LoVo (cell line): ENCODE data around the gene MOB3B.

Experiments used
- DNase-seq: peaks from one replicate; pipeline ENCODE4 v3.0.0-alpha.2; 2016; ENCODE audit warnings: low spot score

MOB3B gene

DNA sequence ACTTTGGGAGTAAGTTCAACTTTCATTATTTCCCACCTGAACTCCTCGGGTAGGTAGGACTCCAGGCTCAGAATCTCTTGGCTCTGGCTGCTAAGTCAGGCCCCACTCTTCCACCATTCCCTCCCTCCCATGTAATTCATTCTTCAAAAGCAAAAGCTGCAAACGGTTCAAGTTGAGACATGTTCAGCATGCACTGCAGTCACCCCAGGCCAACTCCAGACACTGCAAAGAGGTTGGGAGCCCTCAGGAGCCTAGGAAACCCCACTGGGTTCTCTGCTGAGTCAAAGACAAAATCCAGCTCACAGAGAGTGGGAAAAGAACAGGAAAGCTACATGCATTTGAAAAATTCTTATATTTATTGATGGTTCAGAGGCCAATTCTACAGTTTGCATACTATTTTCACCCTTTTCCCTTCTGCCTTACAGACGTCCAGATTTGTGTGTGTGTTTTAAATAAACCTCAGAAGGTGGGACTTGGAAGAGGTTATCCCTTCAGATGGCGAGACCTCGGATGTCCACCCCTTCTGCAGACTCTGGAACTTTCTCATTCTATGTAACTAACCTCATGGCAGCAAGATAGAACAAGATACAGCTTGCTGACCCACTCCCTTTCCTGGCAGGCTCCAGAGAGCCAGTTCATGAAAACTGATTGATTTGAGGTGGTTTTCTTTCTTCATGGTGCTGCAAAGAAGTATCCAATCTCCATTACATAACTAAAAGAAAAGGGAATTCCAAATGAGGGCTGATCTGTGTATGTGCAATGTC is 167.0 kb downstream of the MOB3B start:
- DNase-seq: no peak

DNA sequence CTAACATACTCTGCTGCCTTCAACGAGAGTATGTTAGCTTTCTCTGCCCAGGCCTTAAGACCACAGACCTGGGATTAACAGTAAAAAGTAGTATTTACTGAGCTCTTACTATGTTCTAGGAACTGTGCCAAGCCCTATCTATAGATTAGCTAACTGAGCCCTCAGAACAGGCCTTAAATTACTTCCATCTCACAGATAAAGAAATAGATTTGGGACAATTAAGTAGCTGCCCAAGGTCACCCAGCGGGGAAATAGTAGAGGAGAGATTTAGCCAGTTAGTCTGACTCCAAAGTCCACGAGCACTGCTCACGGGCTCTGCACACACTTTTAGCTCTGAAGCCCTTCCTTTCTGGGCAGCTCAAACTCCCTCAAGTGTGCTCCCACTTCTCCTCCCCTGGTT is 168.1 kb downstream of the MOB3B start:
- no peak for DNase-seq

DNA sequence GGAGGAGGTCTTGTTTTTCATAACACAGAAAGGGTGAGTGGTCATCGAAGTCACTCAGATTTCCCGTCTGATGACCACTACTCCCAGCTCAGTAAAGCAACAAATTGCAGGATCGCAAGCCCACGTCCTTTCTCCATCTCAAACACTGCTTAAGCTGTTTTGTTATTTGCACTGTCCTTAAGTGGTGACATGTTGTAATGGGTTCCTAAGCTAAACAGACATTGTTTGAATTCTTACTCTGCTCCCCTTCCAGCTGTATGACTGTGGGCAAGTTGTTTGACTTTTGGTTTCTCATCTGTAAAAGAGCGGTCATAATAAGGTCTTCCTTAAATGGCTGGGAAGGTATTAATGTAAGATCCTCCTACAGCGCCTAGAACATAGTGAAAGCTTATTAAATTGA is 169.9 kb downstream of the MOB3B start:
- DNase-seq: no peak

DNA sequence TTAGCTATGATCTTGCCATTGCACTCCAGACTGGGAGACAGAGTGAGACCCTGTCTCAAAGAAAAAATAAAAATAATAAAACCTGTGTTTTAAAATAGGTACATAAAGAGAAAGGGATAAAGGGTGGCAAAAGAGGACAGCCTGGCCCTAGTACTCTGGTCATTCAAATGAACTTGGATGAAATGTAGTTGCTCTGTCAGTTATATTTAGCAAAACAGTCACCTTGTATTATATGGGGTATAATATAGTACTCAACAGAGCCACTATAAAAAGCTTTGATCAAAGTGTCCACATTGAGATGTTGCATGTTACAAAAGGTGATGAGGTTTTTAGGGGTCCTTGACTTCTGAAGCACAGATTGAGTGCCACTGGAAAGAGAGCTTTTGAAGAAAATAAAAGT is 171.6 kb downstream of the MOB3B start:
- DNase-seq: no peak

DNA sequence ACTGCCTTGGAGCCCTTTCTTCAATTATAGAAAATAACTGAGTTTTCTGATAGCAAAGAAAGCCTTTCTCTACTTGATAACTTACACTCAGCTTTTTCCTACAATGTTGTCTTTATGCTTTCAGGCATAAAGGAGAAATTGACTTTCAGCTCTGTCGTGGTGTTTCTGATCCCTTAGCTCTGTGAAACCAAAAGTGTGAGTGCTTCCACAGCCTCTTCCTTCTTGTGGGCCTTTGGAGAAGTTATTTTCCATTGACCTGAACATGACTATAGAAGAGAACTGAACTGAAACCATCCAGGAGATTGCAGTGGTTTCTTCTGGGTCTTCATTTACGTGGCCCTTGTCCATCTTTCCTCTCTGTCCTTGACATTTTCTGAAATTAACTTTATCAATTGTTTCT is 173.2 kb downstream of the MOB3B start:
- no peak for DNase-seq

DNA sequence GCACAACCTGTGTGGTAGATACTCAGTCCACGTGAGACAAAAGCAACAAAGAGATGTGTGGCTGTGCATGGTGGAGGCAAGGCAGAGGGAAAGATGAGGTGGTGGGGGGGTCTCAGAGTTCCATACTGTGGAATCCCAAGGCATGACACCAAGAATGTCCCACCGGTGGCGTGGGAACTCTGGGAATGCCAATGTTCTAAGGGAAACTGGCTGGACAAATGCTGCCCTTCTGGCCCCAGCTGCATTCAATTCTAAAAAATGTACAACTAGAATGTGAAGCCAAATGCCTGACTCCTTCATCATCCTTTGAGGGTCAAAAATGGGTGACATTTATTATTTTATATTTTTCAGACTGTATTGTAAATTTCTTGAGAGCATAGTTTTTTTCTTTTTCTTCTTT is 174.4 kb downstream of the MOB3B start:
- DNase-seq: no peak

DNA sequence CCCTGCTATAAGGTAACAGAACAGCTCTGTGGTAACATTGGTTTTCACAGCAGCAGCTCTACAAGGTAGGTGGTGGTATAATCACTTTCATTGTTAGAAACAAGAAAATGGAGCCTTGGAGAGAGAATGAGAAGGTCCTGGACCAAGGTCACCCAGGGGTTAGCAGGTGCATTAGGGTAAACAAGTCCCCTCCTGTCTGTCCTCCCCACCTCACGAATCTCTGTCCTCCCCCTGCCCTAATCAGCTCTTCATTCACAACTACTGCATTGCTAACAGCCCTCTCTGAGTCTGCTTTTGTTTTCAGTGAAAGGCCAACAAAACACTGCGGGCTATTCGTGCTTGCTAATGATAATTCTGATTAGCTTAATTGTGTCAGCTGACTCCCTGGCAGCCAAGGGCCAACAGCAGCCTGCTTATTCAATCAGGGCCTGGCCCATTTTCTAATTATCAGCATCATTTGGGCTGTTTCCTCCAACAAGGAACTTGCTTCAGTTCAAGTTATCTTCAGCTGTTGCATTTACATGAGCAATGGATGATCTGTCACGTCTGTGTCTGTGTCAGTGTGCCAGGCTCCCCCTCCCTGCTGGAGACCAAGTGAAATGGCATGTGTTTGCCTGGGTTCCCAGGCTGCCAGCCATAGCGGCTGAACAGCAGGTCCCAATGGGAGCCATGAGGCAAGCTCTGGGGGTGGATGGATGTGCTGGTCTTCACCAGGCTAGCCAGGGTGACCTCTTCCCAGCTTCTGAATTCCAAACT is 176.0 kb downstream of the MOB3B start:
- DNase-seq: no peak

DNA sequence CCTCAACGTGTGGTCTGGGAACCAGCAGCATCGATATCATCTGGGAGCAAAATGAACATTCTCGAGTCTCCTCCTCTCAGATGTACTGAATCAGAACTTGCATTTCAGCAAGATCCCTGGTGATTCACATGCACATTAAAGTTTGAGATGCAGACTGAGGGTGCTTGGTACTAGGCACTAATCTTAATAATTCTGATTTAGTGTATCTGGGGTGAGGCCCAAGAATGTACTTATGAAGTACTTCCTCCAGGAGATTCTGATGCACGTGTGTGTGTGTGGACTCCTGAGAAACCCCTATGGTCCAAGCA is 176.5 kb downstream of the MOB3B start:
- no peak for DNase-seq

DNA sequence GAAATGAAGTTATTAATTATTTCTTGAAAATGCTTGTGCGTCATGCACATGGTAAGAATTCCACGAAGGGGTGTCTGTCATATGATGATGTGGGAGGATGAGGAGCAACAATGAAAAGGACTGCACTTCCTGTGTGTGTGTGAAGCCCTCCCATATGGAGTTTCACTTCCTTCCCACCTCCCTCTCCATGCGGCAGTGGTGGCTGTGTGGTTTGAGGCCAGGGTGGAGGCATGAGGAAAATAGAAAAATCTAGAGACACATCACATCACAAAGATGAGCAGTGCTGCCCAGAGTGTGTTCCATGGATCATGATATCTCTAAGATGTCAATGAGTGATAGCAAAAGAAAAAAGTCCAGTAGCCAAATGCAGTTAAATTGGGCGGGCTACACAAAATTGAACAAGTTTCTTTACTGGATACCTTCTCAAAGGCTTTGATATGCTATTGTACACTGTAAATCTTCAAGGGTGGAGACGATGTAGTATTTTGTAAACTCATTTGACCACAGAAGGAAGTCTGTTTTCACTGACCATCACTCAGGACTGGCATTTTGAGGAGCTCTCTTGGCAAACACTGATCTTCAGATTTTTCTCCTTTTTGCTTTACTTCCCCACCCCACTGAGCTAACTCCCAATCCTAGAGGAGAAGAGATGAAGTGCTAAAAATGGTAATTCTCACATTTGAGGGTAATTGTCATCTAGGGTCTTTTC is 177.0 kb downstream of the MOB3B start:
- no peak for DNase-seq

DNA sequence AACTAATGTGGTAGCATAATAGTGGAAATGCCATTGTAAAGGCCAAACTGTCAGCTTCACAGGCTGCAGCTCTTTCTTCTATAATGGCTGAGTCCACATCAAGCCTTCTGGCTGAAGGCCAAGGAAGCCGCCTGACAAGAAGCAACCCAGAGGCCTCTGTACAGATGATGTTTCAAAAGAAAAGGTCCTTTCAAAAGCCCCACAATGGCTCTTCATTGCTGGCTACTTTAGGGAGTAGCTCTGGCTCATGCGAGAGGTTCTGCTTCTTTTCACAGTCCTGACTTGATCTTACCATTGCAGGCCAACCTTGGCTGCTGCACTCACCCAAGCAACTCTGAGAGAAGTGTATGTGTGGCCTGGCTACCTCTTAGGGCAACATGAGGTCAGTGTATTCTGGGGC is 178.2 kb downstream of the MOB3B start:
- DNase-seq: no peak

DNA sequence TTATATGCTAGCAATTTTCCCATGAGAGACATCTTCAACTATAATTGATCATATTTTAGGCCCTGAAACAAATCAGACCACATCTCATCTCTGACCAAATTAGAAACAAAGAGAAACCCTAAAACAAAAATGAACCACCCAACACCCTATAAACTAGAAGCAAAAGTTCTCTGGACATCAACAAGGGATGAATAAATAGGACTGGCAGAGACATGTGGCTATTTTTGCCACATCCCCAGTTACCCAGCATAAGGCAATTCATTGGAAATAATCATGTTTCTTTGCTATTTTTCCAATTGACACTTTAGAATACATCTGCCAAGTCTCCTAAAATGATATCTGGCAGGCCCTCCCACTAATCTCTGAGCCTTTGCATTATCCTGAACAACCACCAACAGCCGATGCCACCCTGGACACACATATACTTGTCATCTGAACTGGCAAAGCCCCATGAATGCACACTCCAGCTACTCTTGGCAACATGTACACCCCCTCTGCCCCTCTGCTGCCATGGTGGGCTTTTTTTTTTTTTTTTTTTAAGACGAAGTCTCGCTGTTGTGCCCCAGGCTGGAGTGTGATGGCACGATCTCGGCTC is 179.1 kb downstream of the MOB3B start:
- no peak for DNase-seq

DNA sequence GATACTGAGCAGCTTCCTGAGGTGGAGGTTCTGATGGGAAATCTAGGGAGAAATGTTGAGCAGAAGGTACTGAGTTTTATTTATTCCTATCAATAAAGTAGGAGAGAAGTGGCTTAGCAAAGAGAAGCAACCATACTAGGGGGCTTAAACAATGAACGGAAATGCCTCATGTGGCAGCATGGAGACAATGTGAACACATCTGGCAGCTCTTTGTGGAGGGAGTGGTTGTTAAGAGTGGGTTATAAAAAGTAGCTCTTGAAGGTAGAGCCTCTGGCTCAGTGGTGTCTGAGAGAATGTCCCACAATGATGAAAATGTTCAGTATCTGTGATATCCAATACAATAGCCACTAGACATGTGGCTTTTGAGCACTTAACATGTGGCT is 179.9 kb downstream of the MOB3B start:
- DNase-seq: no peak

DNA sequence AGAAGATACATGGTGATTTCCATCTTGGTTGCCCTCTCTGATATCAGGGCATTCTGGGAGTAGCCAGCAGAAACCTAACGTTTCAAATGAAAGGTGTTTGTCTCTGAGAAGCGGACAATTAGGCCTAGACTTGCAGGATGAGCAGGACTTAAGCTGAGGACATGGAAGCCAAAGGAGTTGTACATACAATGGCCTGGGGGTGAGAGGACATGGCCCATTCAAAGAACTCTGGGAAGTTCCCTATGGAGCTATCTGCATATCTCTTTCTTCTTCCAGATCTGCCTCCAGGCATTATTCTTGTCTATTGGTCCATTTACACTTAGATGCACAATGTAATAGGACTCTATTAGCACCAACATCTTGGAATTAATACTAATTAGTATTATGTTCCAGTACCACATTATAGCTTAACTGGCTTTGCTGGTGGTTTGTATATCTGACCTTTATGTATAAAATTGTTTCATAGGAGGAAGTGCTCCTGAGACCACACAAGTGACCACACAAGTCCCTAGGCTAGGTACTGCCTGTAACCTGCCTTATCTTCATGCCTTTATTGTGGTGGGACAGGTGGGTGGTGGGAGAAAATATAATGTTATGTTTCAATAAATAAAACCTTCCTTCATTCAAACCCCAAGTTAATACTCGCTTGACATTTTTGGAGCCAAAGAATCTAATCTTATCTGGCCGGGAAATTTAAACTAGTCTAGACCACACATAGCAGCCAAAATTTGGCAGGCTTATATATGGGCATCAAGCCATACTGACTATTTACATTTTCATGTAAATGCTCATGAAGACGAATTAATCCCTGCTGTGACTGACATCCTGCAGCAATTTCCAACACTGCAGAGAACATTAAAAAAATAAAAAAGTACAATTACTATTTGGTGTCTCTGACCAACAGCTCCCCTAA is 180.6 kb downstream of the MOB3B start:
- DNase-seq: no peak

DNA sequence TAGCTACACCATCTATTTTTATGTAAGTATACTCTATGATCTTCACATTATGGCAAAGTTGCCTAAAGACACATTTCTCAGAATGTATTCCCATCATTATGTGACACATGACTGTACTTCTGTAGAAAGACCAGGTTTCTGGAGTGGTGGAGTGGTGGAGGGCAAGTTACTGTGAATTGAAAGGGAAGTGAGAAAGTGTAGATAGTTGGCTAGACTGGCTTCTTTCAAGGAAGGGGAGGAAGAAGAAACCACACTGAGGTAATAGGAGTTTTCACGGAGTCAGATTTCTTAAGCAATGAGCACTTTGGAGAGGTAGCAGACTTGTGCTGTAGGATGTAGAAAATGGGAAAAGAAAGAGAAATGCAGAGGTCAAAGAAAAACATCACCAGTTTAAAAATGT is 181.7 kb downstream of the MOB3B start:
- no peak for DNase-seq

DNA sequence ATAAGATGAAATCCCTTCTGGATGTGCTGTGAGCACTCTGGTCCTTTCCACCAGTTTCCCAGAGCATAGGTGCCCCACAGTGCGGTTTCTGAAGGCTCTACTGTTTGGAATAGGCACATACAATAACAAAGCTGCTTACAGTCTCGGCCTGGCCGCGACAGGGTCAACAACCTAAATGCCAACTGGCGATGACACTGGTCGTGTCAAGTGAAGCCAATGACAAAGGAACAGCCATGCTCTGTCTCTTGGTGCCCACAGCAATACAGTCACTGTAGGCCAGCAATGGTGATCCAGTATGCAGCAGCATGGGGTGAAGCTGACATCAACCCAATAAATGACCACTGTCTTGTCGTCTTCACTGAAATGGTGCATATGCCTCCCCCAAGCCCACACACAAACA is 184.8 kb downstream of the MOB3B start:
- DNase-seq: no peak

DNA sequence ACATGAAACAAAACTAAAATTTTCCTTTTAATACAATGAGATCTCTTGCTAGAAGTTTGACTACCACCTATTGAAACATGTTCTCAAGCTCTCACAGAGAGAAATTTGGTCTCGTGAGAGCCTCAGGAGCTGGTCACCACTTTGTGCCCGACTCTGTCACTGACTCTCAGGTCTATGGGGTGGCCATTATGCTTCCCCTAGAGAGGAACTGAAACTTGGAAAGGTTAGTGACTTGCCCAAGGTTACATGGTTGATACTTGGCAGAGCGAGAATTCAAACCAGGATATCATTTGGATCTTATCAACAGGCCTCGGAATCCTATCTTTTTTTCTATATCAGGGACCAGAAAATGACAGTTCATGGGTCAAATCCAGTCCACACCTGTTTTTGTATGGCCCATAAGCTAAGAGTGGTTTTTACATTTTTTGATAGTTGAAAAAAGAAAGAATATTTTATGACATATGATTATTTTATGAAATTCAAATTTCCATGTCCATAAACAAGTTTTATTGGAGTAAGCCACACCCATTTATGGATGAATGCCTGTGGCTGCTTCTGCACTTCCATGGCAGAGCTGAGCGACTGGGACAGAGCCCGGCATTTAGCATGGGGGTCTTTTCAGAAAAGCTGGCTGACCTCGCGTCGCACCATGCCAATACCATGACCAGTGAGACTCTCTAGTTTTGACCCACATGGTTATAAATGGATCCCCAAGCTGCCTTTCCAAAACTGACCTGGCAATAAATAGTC is 187.9 kb downstream of the MOB3B start:
- no peak for DNase-seq

DNA sequence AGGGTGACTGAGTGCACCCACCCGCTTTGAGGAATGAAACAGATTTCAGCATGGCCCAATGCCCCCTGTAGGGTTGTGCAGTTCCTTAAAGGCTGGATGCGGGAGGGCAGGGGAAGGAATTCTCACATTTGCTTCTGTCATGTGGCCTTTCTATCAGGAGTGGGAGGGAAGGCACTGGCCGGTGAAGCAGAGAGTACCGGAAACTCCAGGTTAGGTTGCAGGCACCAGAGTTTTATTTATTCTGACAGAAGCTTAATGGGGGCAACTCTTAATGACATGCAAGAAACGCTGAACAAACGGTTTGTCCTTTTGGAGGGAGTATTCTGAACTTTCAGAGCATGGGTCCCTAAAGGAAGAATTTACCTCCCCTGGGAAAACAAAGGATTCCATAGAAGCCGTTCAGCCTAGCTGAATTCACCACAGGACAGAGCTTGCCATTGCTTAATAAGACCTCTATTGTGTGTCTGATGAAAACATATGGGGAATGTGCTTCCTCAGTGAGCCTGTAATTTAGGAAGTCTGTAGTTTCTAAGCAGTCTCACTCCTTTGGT is 188.6 kb downstream of the MOB3B start:
- no peak for DNase-seq

DNA sequence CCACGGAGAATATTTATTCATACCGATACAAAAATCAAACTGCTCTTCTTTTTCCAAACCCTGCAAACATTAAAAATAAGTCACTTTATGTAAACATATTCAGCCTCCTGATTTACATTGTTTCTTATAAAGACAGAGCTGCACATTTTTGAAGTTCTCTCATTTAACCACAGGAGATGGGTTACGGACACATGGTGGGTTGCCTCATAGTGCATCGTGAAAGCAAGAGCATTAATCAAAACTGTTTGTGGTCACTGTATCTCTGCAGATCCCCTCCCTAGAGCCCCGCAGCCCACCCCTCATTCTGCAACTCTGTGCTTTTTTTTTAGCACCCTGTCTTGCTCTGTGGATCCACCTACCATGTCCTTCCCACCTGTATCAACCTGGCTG is 189.3 kb downstream of the MOB3B start:
- no peak for DNase-seq

DNA sequence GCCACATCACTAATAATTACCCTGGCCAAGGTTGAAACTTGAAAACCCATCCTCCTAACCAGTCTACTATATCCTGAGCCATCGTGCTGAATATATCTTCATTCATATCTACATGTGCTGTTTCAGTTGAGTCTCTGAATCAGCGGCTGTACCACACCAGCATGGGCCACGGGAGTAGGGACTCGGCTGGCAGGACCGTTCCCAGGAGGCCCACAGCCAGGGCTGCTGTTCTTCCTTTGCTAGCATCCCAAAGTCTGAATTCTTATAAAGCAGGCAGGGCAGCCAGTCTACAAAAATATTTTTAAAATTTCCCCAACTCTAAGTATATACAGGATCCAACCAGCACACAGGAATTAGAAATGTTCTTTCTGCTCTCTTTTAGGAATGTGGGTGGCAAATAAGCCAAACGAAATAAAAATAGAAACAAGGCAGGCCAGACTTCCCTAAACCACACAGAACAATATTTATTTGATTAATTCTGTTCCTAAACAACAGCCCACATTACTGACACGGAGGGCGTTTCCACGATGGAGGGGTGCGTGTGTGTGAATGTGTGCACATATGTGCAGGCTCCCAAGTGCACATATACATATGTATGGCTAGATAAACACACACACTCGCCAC is 189.8 kb downstream of the MOB3B start:
- DNase-seq: no peak

DNA sequence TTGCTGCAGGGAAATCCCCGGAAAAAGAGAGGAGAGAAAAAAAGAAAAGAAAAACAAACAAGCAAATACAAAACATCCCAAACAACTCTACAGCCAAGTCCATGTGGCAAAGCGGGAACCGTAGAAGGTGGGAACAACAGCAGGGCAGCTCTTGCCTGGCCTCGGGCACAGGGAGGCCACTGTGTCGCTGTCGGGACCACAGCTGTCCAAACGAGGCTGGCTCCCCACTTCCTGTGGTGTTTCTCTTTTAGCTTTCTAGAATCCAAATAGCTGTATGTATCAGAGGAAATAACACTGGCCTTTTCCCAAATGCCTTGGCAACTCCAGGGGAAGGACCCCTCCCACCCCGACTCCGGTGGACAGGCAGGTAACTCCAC is 191.1 kb downstream of the MOB3B start:
- DNase-seq: no peak
